HG03469 (cell line): ENCODE data around the gene CDRT4.

Experiments
- ATAC-seq: cut with Tn5 transposase; IDR thresholded peaks from one replicate; pipeline ENCODE4 v1.9.1; 2021; ENCODE audit warnings: mild to moderate bottlenecking, moderate library complexity, moderate number of reproducible peaks; ENCODE audit not compliant: unreplicated experiment

The CDRT4 gene

DNA sequence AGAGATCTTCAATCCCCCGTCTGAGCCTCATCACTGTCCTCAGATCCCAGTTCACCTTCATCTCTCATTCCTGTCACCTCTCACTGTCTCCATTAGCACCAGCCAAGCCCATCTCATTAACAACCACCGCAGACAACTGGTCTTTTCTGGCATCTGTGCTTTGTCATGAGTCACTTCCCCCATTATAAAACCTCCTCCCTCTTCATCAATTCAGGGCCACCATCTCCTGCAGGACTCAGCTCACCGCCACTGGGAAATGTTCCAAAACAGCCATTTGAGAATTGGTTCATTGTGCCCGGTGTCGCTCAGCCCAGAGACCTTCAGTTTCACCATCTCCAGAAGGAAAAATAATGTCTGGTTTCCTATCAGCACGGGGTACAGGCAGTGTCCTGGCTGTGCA lies 69.1 kb downstream of the CDRT4 start:
- ATAC-seq, result no peak

DNA sequence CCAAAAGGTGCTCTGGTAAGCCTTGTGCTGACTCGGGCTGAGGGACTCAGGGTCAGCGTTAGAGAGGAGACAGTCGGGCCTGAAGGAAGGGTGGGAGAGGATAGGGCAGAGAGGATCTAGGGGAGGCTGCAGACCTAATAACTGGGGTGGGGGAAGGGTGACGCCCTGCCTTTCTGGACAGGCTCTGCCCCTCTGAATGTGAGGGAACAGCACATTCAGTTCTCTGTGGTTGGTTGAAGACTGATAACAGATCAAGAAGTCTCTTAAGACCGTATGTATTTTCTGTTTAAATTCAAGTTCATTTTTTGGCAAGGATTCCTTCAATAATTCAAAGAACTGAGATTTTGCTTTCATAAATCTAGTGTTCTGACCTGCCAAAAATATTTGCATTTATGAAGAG lies 69.8 kb downstream of the CDRT4 start:
- no peak for ATAC-seq

DNA sequence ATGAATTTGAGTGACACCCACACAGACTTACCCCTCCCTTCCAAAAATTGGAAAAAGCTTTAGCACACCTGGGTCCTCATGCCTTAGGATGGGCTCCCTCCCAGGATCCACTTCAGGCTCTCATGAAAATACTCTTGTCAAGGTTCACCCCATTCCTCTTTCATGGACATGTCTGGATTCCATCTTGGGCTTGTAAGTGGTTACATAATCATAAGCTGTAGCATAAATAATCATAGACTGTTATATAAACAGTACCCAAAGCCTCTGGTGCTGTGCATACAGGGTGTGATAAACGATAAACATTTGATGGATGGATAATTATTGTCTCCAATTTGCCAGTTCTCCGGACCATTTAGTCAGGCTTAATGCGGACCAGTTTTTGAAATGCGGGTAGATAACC lies 72.3 kb downstream of the CDRT4 start:
- ATAC-seq, result no peak

DNA sequence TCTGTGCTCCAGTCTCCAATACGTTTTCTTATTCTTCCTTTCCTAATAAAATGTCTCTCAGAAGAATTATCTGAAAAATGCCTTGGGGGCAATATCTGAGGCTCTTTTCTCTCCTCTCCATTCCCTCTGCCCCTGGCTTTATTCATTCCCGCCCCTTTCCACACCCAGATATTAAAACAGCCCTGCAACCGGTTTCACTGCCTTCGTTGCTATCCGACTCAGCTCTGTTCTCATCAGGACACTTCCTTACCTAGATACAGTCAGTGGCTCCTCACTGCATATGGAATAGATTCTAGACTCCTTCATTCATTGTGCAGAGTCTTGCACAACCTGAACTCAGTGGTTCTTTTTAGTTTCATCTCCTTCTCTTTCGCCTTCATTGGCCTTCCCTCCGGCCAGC lies 74.0 kb downstream of the CDRT4 start:
- no peak for ATAC-seq

DNA sequence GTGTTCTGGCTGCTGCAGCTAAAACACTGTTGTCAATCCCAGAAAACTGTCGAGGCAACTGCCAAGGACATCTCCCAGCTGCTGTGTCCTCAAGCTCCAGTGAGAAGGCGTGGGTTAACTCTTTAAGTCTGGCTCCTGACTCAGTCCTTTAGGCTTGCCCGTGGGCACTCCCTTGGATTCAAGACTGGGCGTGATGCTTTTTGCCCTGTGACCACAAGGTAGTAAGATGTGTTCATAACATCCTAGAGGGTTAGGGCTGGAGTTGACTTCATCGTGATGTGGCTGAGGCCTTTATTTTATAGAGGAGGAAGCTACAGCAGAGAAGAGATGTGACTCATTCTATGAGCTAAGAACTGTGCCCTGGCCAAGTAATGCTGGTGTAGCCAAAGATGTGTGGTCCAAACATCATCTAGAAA lies 75.1 kb downstream of the CDRT4 start:
- no peak for ATAC-seq

DNA sequence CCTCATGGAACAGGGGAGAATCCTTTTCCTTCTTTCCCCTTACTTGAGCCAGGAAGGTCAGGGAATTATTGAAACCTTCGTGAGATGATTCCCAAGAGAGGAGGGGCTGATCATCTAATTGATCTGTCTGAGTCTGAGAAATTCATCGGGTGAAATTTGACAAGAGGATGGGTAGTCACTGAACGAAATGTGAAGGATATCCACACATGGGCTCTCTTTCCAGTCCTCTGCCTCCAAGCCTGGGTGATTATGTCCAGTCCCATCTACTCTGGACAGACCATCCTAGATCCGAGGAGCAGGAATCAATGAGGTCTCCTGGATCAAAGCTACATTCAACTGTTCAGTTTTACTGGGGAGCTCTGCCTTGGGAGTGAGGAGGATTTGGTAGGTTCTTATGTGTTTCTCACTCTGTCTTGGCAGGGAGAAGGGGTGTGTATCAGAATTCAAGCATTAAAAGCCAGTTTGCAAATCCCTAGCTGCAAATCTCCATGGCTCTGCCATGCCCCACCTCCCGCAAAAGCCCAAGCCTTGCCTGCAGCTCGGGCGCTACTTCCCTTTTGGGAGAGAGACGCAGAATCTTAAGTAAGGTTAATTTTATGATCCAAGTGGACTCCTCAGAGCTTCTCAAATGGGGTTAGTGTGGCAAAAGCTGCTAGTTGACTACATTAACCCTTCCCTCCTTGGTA lies 78.9 kb downstream of the CDRT4 start:
- no peak for ATAC-seq

DNA sequence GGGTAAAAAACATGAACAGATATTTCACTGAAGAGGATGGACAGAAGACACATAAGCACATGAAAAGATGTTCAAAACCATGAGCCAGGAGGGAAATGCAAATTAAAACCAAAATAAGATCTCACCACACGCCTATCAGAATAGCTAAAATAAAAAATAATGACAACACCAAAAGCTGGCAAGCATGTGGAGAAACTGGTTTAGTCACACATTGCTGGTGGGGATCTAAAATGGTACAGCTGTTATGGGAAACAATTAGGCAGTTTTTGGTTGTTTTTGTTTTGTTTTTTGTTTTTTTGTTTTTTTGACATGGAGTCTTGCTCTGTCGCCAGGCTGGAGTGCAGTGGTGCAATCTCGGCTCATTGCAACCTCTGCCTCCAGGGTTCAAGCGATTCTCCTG lies 81.3 kb downstream of the CDRT4 start:
- ATAC-seq, result no peak
